Aortic smooth muscle cell (primary cell): ENCODE results near the gene CLCN3. TPM values are rescaled to one million over a fixed set of nuclear protein-coding genes. Genes with fewer than 3 reads are reported as not detected.

Source experiments
- total RNA-seq: library from RNA; depleted of rRNA; stranded (reverse); fragments of >200 nt; gene quantifications from 2 replicates; pipeline ENCODE4 v1.2.3, GENCODE V29; 2014

The CLCN3 gene
- total RNA-seq, result 47.3 and 51.9 TPM in 2 replicates

GRCh38 chr4:169619958-169620879, at the start of gene CLCN3:
Gene CLCN3 (plus strand): TSS chr4:169620578. CDS start chr4:169635929, 15,351 bp downstream.

GRCh38 chr4:169611991-169612870, 8.1 kb upstream of the CLCN3 start, which contains the start of gene NEK1:
Gene NEK1 (minus strand): TSS chr4:169612583. CDS start chr4:169602630, 9,953 bp downstream.

GRCh38 chr4:169757575-169758184, 137.3 kb downstream of the CLCN3 start, which contains the start of gene HPF1:
Gene HPF1 (minus strand): TSS chr4:169757944. CDS start chr4:169757877, 67 bp downstream.

Other genes with a start within 250 kb of the CLCN3 start
- gene NEK1, start 8.0 kb upstream of the CLCN3 start, total RNA-seq, result 9.0 and 11.1 TPM in 2 replicates
- gene HPF1, start 137.4 kb downstream of the CLCN3 start, total RNA-seq, result 18.0 and 21.3 TPM in 2 replicates